Stimulated activated CD8-positive, alpha-beta memory T cell treated with anti-CD3 and anti-CD28 coated beads, Interleukin-15, amount 100 ng/mL, for 24 hours (primary cell): Measurements from ENCODE around the gene TTLL3.

Experiments used
- DNase-seq: peaks from one replicate; pipeline ENCODE4 v3.0.0-alpha.2; 2020; ENCODE audit warnings: low read depth

The TTLL3 gene

GRCh38 chr3:9806688-9807589 lies 3.1 kb upstream of the TTLL3 start:
- no peak for DNase-seq

- no peak for DNase-seq
Observed at GRCh38 chr3:9807981-9808344, 2.1 kb upstream of the TTLL3 start.

GRCh38 chr3:9808345-9809037 lies 1.6 kb upstream of the TTLL3 start:
- no peak for DNase-seq

- DNase-seq: no peak
Observed at GRCh38 chr3:9809239-9809614, 835 bp upstream of the TTLL3 start.

- DNase-seq: no peak
Observed at GRCh38 chr3:9810433-9810770, 340 bp downstream of the TTLL3 start.

GRCh38 chr3:9810846-9811245 lies 784 bp downstream of the TTLL3 start:
- no peak for DNase-seq

GRCh38 chr3:9812870-9813483 lies 2.9 kb downstream of the TTLL3 start:
- no peak for DNase-seq

- no peak for DNase-seq
Observed at GRCh38 chr3:9815986-9816385, 5.9 kb downstream of the TTLL3 start.

GRCh38 chr3:9817436-9817835 lies 7.4 kb downstream of the TTLL3 start:
- no peak for DNase-seq

- no peak for DNase-seq
Observed at GRCh38 chr3:9818666-9819335, 8.7 kb downstream of the TTLL3 start.

GRCh38 chr3:9820543-9820942 lies 10.5 kb downstream of the TTLL3 start:
- DNase-seq: no peak

GRCh38 chr3:9820946-9821345 lies 10.9 kb downstream of the TTLL3 start:
- no peak for DNase-seq

GRCh38 chr3:9825451-9826040 lies 15.5 kb downstream of the TTLL3 start:
- no peak for DNase-seq

- DNase-seq: no peak
Observed at GRCh38 chr3:9826815-9827573, 16.9 kb downstream of the TTLL3 start.

- no peak for DNase-seq
Observed at GRCh38 chr3:9828801-9829755, 19.0 kb downstream of the TTLL3 start.

- no peak for DNase-seq
Observed at GRCh38 chr3:9831253-9831652, 21.2 kb downstream of the TTLL3 start.

GRCh38 chr3:9833078-9833477 lies 23.0 kb downstream of the TTLL3 start:
- DNase-seq: no peak

- no peak for DNase-seq
Observed at GRCh38 chr3:9834520-9835380, 24.7 kb downstream of the TTLL3 start.
